HCT116 (cell line): ENCODE results near the gene HIF1AN.

ENCODE experiments used
- CTCF ChIP-seq, 3 experiments: fragments of 200-600 bp in 1 of 3; sonication (generic) in 1 of 3; IDR thresholded peaks in 2 of 3; conservative IDR thresholded peaks in 1 of 3; 2 replicates each; pipeline ENCODE4 v1.5.1; 2012 to 2017; ENCODE audit warnings: low read depth in 2 of 3, low read length in 2 of 3, antibody characterized with exemption in 1 of 3, borderline replicate concordance in 1 of 3, control low read depth in 1 of 3, mild to moderate bottlenecking in 1 of 3, mixed read lengths in 1 of 3, mixed run types in 1 of 3, moderate library complexity in 1 of 3; ENCODE audit not compliant: insufficient read depth in 1 of 3
- FOSL1 ChIP-seq: IDR thresholded peaks from 2 replicates; pipeline ENCODE4 v1.6.1; 2012; ENCODE audit warnings: low read depth
- POLR2A ChIP-seq: IDR thresholded peaks from 2 replicates; pipeline ENCODE4 v1.7.0; 2011; ENCODE audit warnings: borderline replicate concordance; ENCODE audit not compliant: insufficient read depth, insufficient read length; ENCODE audit errors: extremely low read depth
- REST ChIP-seq: IDR thresholded peaks from 2 replicates; pipeline ENCODE4 v1.6.1; 2012; ENCODE audit warnings: low read depth
- SRF ChIP-seq: IDR thresholded peaks from 2 replicates; pipeline ENCODE4 v1.6.1; 2012; ENCODE audit warnings: low read depth
- TCF7L2 ChIP-seq: IDR thresholded peaks from 2 replicates; pipeline ENCODE4 v1.7.0; 2011; ENCODE audit warnings: borderline replicate concordance, inconsistent platforms; ENCODE audit not compliant: insufficient read depth, insufficient read length; ENCODE audit errors: extremely low read depth
- TF ChIP-seq, protein P1 (sequence below): IDR thresholded peaks from 2 replicates; pipeline ENCODE4 v1.6.1; 2012

DNA sequence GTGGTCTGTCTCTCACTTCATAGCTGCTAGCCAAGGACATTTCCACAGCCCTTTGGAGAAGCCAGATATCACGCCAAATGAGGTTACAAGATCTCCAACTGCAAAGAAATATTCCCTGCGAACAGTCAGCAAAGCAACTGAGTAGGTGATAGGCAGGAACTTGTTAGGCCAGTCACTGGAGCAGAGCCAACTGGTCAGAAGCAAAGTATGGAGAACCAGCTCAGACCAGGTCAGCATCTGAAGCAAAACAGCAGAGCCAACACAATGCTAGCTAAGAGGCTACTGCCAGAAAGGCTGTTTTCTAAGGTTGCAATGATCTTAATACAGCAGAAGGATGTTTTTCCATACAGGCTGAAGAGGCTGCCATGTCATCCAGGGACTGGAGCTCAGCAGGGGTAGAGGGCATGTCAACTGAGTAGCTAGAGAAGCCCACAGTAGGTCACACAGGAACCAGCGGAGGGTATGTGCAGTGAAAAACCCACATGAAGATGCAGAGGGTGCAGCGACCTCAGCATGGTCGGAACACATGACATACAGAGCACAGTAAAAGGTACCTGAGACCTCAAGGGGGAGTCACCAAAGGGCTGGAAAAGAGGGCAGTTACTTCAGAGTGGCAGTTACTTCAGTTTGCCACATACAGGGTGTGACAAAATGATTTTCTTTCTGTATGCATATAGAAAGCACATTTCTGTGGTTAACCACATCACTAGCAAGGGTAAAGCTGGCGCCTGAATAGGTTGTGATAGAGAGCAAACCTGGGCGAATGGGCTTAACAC, 25.0 kb upstream of the HIF1AN start:
- TF ChIP-seq CTCF (IDR thresholded peaks at IDR 0.05 in 2 of 3, conservative IDR thresholded peaks at IDR 0.05 in 1 of 3; ENCODE audit: borderline replicate concordance in 1 of 3, insufficient read depth in 1 of 3, low read depth in 2 of 3, low read length in 2 of 3) (no peak), REST (no peak), FOSL1 (no peak), TCF7L2 (no peak), POLR2A (no peak), SRF (no peak)
- TF ChIP-seq, protein P1, sequence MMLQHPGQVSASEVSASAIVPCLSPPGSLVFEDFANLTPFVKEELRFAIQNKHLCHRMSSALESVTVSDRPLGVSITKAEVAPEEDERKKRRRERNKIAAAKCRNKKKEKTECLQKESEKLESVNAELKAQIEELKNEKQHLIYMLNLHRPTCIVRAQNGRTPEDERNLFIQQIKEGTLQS = no peak
